GM21515 (cell line): ENCODE measurements around the gene FAM170B.

Experiments used
- ATAC-seq: cut with Tn5 transposase; IDR thresholded peaks from one replicate; pipeline ENCODE4 v1.9.1; 2021; ENCODE audit not compliant: unreplicated experiment

The FAM170B gene

GRCh38 chr10:49109669-49110340, 24.0 kb downstream of the FAM170B start:
- ATAC-seq, result no peak

- ATAC-seq, result no peak
Measured at GRCh38 chr10:49108656-49109055, 25.2 kb downstream of the FAM170B start.

- no peak for ATAC-seq
Measured at GRCh38 chr10:49107887-49108267, 25.9 kb downstream of the FAM170B start.

GRCh38 chr10:49107111-49107886, 26.5 kb downstream of the FAM170B start:
- no peak for ATAC-seq

- ATAC-seq, result no peak
Measured at GRCh38 chr10:49106451-49106850, 27.4 kb downstream of the FAM170B start.

- no peak for ATAC-seq
Measured at GRCh38 chr10:49105076-49105475, 28.7 kb downstream of the FAM170B start.

GRCh38 chr10:49104323-49104722, 29.5 kb downstream of the FAM170B start:
- no peak for ATAC-seq

- no peak for ATAC-seq
Measured at GRCh38 chr10:49103761-49104160, 30.1 kb downstream of the FAM170B start.

GRCh38 chr10:49099046-49099445, 34.8 kb downstream of the FAM170B start:
- ATAC-seq, result no peak

- ATAC-seq, result no peak
Measured at GRCh38 chr10:49096890-49097445, 36.9 kb downstream of the FAM170B start.

- ATAC-seq, result no peak
Measured at GRCh38 chr10:49094646-49095045, 39.2 kb downstream of the FAM170B start.

- ATAC-seq, result no peak
Measured at GRCh38 chr10:49093922-49094321, 39.9 kb downstream of the FAM170B start.

- no peak for ATAC-seq
Measured at GRCh38 chr10:49092477-49092876, 41.3 kb downstream of the FAM170B start.

- ATAC-seq, result no peak
Measured at GRCh38 chr10:49091450-49092210, 42.2 kb downstream of the FAM170B start.

GRCh38 chr10:49090696-49091380, 43.0 kb downstream of the FAM170B start:
- no peak for ATAC-seq

GRCh38 chr10:49090189-49090575, 43.6 kb downstream of the FAM170B start:
- no peak for ATAC-seq

GRCh38 chr10:49089557-49090188, 44.1 kb downstream of the FAM170B start:
- ATAC-seq, result no peak

GRCh38 chr10:49089152-49089551, 44.7 kb downstream of the FAM170B start:
- no peak for ATAC-seq

GRCh38 chr10:49086889-49087288, 46.9 kb downstream of the FAM170B start:
- ATAC-seq, result no peak

GRCh38 chr10:49083261-49083660, 50.6 kb downstream of the FAM170B start:
- no peak for ATAC-seq
